Measurements from ENCODE around the gene ARHGAP23.

- TF ChIP-seq NR2C2 (IDR thresholded peaks at IDR 0.05; ENCODE audit: borderline replicate concordance, control insufficient read depth, insufficient read length, low read depth) (no peak), IRF3 (IDR thresholded peaks at IDR 0.05) (no peak), TAF1 (IDR thresholded peaks at IDR 0.05; ENCODE audit: borderline replicate concordance, low read depth, low read length) (no peak), CTCF (IDR thresholded peaks at IDR 0.05 in 2 of 3, conservative IDR thresholded peaks at IDR 0.05 in 1 of 3; ENCODE audit: control insufficient read depth in 2 of 3, extremely low read depth in 1 of 3, insufficient read depth in 1 of 3, low read depth in 3 of 3, low read length in 3 of 3) (no peak), PKNOX1 (IDR thresholded peaks at IDR 0.05) (no peak)
Measured at GRCh38 chr17:38421871-38422827, 6.1 kb upstream of the ARHGAP23 start.
